Stomach (tissue), 9 donors: ENCODE results near the gene ARSI. TPM values are rescaled to one million over a fixed set of nuclear protein-coding genes. Genes with fewer than 3 reads are reported as not detected.

ENCODE experiments used
- DNase-seq, 2 donors: peaks; one replicate each; pipeline versions ENCODE4 v3.0.0 to v3.0.0-alpha.2; 2013 to 2019
- H3K27ac ChIP-seq, 5 donors: fragments of 200-600 bp in 4 of 5; sonication (generic) in 4 of 5; one replicate each; pipeline ENCODE4 v1.5.1; 2013 to 2019; ENCODE audit warnings: mild to moderate bottlenecking in 1 of 5, moderate library complexity in 1 of 5
- H3K27me3 ChIP-seq, 3 donors: fragments of 200-600 bp; sonication (generic); one replicate each; pipeline ENCODE4 v1.5.1; 2017 to 2019; ENCODE audit warnings: mixed run types in 1 of 3
- H3K36me3 ChIP-seq, 4 donors: fragments of 200-600 bp; sonication (generic); 1 replicate in 3 of 4; 2 replicates in 1 of 4; pipeline ENCODE4 v1.5.1; 2016 to 2019
- H3K4me1 ChIP-seq, 4 donors: fragments of 200-600 bp; sonication (generic); one replicate each; pipeline ENCODE4 v1.5.1; 2016 to 2019
- H3K4me3 ChIP-seq, 4 donors: fragments of 200-600 bp; sonication (generic) in 3 of 4; one replicate each; pipeline ENCODE4 v1.5.1; 2016 to 2019; ENCODE audit warnings: mild to moderate bottlenecking in 1 of 4
- H3K9me3 ChIP-seq, 4 donors: fragments of 200-600 bp; sonication (generic); one replicate each; pipeline ENCODE4 v1.5.1; 2016 to 2019
- EP300 ChIP-seq: sonication (generic); formaldehyde crosslinking; IDR thresholded peaks from one replicate; pipeline ENCODE4 v1.6.1; 2017; ENCODE audit warnings: antibody characterized with exemption
- POLR2A ChIP-seq, 4 donors: fragments of 450-650 bp; IDR thresholded peaks; one replicate each; pipeline ENCODE4 v1.6.1; 2016; ENCODE audit warnings: antibody characterized with exemption in 4 of 4, control low read depth in 2 of 4, mild to moderate bottlenecking in 1 of 4, moderate library complexity in 1 of 4
- POLR2AphosphoS5 ChIP-seq, 3 donors: sonication (generic); formaldehyde crosslinking; IDR thresholded peaks; one replicate each; pipeline ENCODE4 v1.6.1; 2016; ENCODE audit warnings: antibody characterized with exemption in 3 of 3
- WGBS, 5 donors: extraction: QIAGEN DNeasy Blood & Tissue Kit in 3 of 5; methylation state at CpG; one replicate each; pipeline versions ENCODE4 v1.1.5 to v1.1.7; 2013 to 2018; 5-methylcytosine and 5-hydroxymethylcytosine counted together
- intact Hi-C: fragments of 100-400 bp; cut with DNase I; formaldehyde crosslinking; loops from one replicate; pipeline ENCODE4 v1.15.1; 2023; ENCODE audit warnings: low total_unique reads
- polyA plus RNA-seq, 3 donors: library from polyadenylated mRNA; stranded (reverse); fragments of 200-250 nt; gene quantifications; one replicate each; pipeline ENCODE4 v1.2.3, GENCODE V29; 2013
- total RNA-seq, 5 donors: library from RNA; depleted of rRNA; stranded (reverse); fragments of >200 nt; gene quantifications; one replicate each; pipeline versions ENCODE4 v1.1.0 to v1.2.3, GENCODE V29; 2014 to 2016
- TF ChIP-seq, protein P1 (sequence below), 7 experiments: fragments of 450-650 bp in 4 of 7; fragments of 200-600 bp in 3 of 7; sonication (generic) in 3 of 7; IDR thresholded peaks; one replicate each; pipeline ENCODE4 v1.5.1; 2016 to 2019; ENCODE audit warnings: antibody characterized with exemption in 7 of 7, control low read depth in 2 of 7, mild to moderate bottlenecking in 1 of 7
- donor health status: healthy with polysubstance abuse.
- donor health status: Bipolar disorder and iron deficiency.
- donor health status: healthy.

Gene ARSI
- total and polyA plus RNA-seq, 8 donors = 0.35 to 7.0 (median 1.7) TPM; not detected in 3

DNA sequence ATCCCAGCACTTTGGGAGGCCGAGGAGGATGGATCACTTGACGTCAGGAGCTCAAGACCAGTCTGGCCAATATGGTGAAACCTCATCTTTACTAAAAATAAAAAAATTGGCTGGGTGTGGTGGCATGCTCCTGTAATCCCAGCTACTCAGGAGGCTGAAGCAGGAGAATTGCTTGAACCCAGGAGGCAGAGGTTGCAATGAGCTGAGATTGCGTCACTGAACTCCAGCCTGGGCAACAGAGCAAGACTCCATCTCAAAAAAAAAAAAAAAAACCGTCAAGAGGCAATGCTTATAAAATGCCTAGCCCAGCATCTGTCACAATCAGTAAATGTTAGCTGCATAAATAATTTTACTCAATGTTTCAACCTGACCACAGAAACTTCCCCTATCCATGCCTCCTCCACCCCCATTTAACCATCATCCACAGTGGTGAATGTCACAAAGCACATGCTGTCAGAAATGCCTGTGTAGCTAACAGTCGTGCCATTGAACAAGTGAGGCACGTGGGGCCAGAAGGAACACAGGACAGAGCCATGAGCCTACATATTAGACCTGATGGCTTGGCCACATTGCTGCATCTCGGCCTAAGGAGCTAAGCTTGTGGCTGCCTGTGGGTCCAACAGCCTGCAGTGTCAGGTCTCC, 38.0 kb upstream of the ARSI start:
- no peak overlapping the region for H3K4me3 ChIP-seq
- H3K27ac ChIP-seq = no peak overlapping the region
- 71 to 84% (median 81%) methylated on average over 7 of the region's 7 CpGs for WGBS, 5 donors
- peaks cover 0 to 5% (median 0%) of the 10 kb centered on the region in 4 donors for H3K4me1 ChIP-seq
- intact Hi-C loops = no loop called here
- TF ChIP-seq, protein P1, sequence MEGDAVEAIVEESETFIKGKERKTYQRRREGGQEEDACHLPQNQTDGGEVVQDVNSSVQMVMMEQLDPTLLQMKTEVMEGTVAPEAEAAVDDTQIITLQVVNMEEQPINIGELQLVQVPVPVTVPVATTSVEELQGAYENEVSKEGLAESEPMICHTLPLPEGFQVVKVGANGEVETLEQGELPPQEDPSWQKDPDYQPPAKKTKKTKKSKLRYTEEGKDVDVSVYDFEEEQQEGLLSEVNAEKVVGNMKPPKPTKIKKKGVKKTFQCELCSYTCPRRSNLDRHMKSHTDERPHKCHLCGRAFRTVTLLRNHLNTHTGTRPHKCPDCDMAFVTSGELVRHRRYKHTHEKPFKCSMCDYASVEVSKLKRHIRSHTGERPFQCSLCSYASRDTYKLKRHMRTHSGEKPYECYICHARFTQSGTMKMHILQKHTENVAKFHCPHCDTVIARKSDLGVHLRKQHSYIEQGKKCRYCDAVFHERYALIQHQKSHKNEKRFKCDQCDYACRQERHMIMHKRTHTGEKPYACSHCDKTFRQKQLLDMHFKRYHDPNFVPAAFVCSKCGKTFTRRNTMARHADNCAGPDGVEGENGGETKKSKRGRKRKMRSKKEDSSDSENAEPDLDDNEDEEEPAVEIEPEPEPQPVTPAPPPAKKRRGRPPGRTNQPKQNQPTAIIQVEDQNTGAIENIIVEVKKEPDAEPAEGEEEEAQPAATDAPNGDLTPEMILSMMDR (IDR thresholded peaks at IDR 0.05) = no peak
- no peak for TF ChIP-seq POLR2A (IDR thresholded peaks at IDR 0.05)
- TF ChIP-seq POLR2AphosphoS5 (IDR thresholded peaks at IDR 0.05) = no peak
- TF ChIP-seq EP300 = no peak
- no peaks in the 10 kb centered on the region for H3K9me3 ChIP-seq
- H3K36me3 ChIP-seq = no peaks in the 10 kb centered on the region
- H3K27me3 ChIP-seq = no peaks in the 10 kb centered on the region
- DNase-seq = no peak

DNA sequence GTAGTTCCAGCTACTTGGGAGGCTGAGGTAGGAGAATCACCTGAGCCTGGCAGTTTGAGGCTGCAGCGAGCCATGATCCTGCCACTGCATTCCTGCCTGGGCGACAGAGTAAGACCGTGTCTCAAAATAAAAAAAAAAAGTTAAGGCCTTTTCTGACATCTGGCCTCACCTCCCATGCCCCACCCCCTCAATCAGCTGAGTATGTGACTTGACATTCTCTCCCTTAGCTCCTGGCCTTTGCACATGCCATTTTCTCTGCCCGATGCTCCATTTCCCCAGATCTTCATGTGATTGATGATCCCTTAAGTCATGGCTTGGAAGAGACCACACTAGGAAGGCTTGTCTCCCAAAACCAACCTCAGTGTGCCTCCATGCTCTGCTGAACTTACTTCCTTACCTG, 37.1 kb upstream of the ARSI start:
- Histone ChIP-seq H3K4me3 (no peak overlapping the region), H3K9me3 (no peaks in the 10 kb centered on the region), H3K27me3 (no peaks in the 10 kb centered on the region), H3K36me3 (no peaks in the 10 kb centered on the region), H3K4me1 (peaks cover 0 to 7% (median 0%) of the 10 kb centered on the region in 4 donors), H3K27ac (no peak overlapping the region)
- intact Hi-C loops = no loop called here
- TF ChIP-seq EP300 (no peak), POLR2AphosphoS5 (IDR thresholded peaks at IDR 0.05) (no peak), POLR2A (IDR thresholded peaks at IDR 0.05) (no peak)
- TF ChIP-seq, protein P1 (IDR thresholded peaks at IDR 0.05) = no peak
- 88 to 97% (median 92%) methylated on average over 4 of the region's 4 CpGs for WGBS, 5 donors
- DNase-seq = no peak

DNA sequence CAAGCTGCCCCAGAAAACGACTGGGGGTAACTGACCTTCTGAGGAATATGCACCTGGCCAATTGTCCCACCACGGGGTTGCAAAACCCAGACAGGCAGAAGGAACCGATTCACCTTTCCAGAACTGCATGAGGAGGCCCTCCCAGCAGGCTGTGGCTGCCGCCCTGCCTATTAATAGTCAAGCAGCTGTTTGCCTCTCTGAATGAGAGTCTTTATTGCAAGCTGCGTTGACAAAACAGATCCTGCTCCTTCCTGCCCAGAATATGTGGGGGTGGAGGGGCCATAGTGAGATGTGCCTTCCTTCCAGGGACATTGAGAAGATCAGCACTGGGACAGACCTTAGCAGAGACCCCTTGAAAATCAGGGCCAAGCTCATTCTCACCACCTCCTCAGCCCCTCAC, 36.5 kb upstream of the ARSI start:
- Histone ChIP-seq H3K4me3 (no peak overlapping the region), H3K4me1 (peaks cover 0 to 7% (median 0%) of the 10 kb centered on the region in 4 donors), H3K27me3 (no peaks in the 10 kb centered on the region), H3K9me3 (no peaks in the 10 kb centered on the region), H3K27ac (no peak overlapping the region), H3K36me3 (no peaks in the 10 kb centered on the region)
- intact Hi-C loops = no loop called here
- WGBS, 5 donors = 40 to 57% (median 50%) methylated on average over 4 to 5 of the region's 5 CpGs
- DNase-seq = peak in 1 of 2 donors; percentile 58
- TF ChIP-seq EP300 = no peak
- TF ChIP-seq POLR2A (IDR thresholded peaks at IDR 0.05) = no peak
- TF ChIP-seq POLR2AphosphoS5 (IDR thresholded peaks at IDR 0.05) = no peak
- TF ChIP-seq, protein P1 (IDR thresholded peaks at IDR 0.05) = no peak

DNA sequence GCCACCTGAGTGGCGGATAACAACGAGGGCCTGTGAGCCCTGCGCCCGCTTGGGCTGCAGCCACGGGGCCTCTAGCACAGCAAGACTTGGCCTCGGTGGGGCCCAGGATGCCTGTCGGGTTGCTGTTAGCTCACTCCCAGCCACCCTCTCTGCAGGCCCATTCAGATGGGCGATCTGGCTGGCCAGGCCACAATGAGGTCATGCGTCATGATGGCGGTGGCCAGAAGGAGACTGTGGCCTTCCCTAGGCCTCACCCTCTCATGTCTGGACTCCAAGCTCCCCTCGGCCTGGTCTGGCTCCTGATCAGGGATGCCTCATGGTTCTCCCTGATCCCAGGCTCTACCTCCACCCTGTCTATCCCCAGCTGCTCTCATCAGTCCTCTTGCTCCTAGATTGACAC, 35.8 kb upstream of the ARSI start:
- TF ChIP-seq POLR2A (IDR thresholded peaks at IDR 0.05) = no peak
- TF ChIP-seq, protein P1 (IDR thresholded peaks at IDR 0.05) = no peak
- no peak for TF ChIP-seq POLR2AphosphoS5 (IDR thresholded peaks at IDR 0.05)
- no peak for TF ChIP-seq EP300
- Histone ChIP-seq H3K36me3 (no peaks in the 10 kb centered on the region), H3K27ac (no peak overlapping the region), H3K27me3 (no peaks in the 10 kb centered on the region), H3K9me3 (no peaks in the 10 kb centered on the region), H3K4me1 (peaks cover 0 to 7% (median 0%) of the 10 kb centered on the region in 4 donors), H3K4me3 (no peak overlapping the region)
- WGBS, 5 donors = 88 to 96% (median 92%) methylated on average over 3 to 11 of the region's 11 CpGs
- intact Hi-C loops = no loop called here
- DNase-seq = no peak
